SK-N-SH (cell line): ENCODE data around the gene FOCAD. TPM values are rescaled to one million over a fixed set of nuclear protein-coding genes. Genes with fewer than 3 reads are reported as not detected.

Experiments
- CTCF ChIA-PET: fragments of 300-600, 350-600 bp; formaldehyde crosslinking; extraction: SDS; loops from one replicate; lab custom pipeline; 2021; lab: Yijun Ruan, JAX
- POLR2A ChIA-PET: fragments of 350-600 bp; sonication (Branson Sonifier 250); formaldehyde crosslinking; extraction: SDS; loops from one replicate; lab custom pipeline; 2020; ENCODE audit warnings: antibody characterized with exemption, inconsistent platforms; lab: Yijun Ruan, JAX
- DNase-seq: peaks from one replicate; pipeline ENCODE4 v3.0.0; 2012
- H2AFZ ChIP-seq: fragments of 200-600 bp; sonication (generic); 2 replicates; pipeline ENCODE4 v1.8.1; 2016; ENCODE audit warnings: antibody characterized with exemption, mild to moderate bottlenecking, low read depth
- H3F3A ChIP-seq: fragments of 200-600 bp; sonication (generic); replicated peaks from 2 replicates; pipeline ENCODE3; 2016; ENCODE audit warnings: antibody characterized with exemption, mild to moderate bottlenecking; ENCODE audit not compliant: insufficient read depth
- H3K27ac ChIP-seq, 2 experiments: fragments of 200-500 bp in 1 of 2; fragments of 200-600 bp in 1 of 2; sonication (Bioruptor generic) in 1 of 2; sonication (generic), shearing (Covaris generic) in 1 of 2; 2 replicates each; pipeline versions ENCODE4 v1.5.1 to v1.6.1; 2014 to 2016; ENCODE audit warnings: low read depth in 2 of 2, inconsistent platforms in 1 of 2, low read length in 1 of 2, mild to moderate bottlenecking in 1 of 2, mixed read lengths in 1 of 2
- H3K27me3 ChIP-seq: fragments of 200-600 bp; sonication (generic), shearing (Covaris generic); 2 replicates; pipeline ENCODE4 v1.6.1; 2016; ENCODE audit warnings: mixed run types; ENCODE audit not compliant: insufficient read depth
- H3K36me3 ChIP-seq, 2 experiments: fragments of 200-500 bp in 1 of 2; fragments of 200-600 bp in 1 of 2; sonication (Bioruptor generic) in 1 of 2; sonication (generic) in 1 of 2; replicated peaks in 1 of 2; 2 replicates each; pipeline versions ENCODE3 to v1.5.1; 2014 to 2016; ENCODE audit warnings: low read length in 1 of 2, mild to moderate bottlenecking in 1 of 2; ENCODE audit not compliant: insufficient read depth in 2 of 2, control insufficient read depth in 1 of 2
- H3K4me1 ChIP-seq, 2 experiments: fragments of 200-500 bp in 1 of 2; fragments of 200-600 bp in 1 of 2; sonication (Bioruptor generic) in 1 of 2; sonication (generic), shearing (Covaris generic) in 1 of 2; 2 replicates each; pipeline versions ENCODE4 v1.5.1 to v1.6.1; 2014 to 2016; ENCODE audit warnings: low read depth in 1 of 2, low read length in 1 of 2, mixed run types in 1 of 2; ENCODE audit not compliant: insufficient read depth in 2 of 2, control insufficient read depth in 1 of 2
- H3K4me2 ChIP-seq: fragments of 200-600 bp; sonication (generic), shearing (Covaris generic); 2 replicates; pipeline ENCODE4 v1.6.1; 2017; ENCODE audit warnings: mixed run types
- H3K4me3 ChIP-seq, 2 experiments: fragments of 200-500 bp in 1 of 2; fragments of 200-600 bp in 1 of 2; sonication (Bioruptor generic) in 1 of 2; sonication (generic), shearing (Covaris generic) in 1 of 2; 2 replicates each; pipeline versions ENCODE4 v1.5.1 to v1.8.1; 2014 to 2016; ENCODE audit warnings: low read depth in 2 of 2, inconsistent platforms in 1 of 2, low read length in 1 of 2, mild to moderate bottlenecking in 1 of 2, mixed read lengths in 1 of 2, moderate library complexity in 1 of 2
- H3K79me2 ChIP-seq: fragments of 200-600 bp; sonication (generic); 2 replicates; pipeline ENCODE4 v1.8.1; 2017; ENCODE audit warnings: mild to moderate bottlenecking; ENCODE audit not compliant: insufficient read depth
- H3K9ac ChIP-seq: fragments of 200-600 bp; sonication (generic); 2 replicates; pipeline ENCODE4 v1.6.1; 2017; ENCODE audit warnings: mixed run types
- H3K9me2 ChIP-seq: fragments of 200-600 bp; sonication (generic); 2 replicates; pipeline ENCODE4 v1.6.1; 2017; ENCODE audit warnings: mixed run types
- H3K9me3 ChIP-seq: fragments of 200-600 bp; sonication (generic); 2 replicates; pipeline ENCODE4 v1.6.1; 2017; ENCODE audit warnings: mixed run types, mild to moderate bottlenecking, moderate library complexity
- H4K20me1 ChIP-seq: fragments of 200-600 bp; sonication (generic); 2 replicates; pipeline ENCODE4 v1.6.1; 2017; ENCODE audit warnings: mild to moderate bottlenecking, mixed run types; ENCODE audit not compliant: insufficient read depth
- CHD2 ChIP-seq: fragments of 150-350 bp; IDR thresholded peaks from 2 replicates; pipeline ENCODE4 v1.6.1; 2018; ENCODE audit warnings: low read length; ENCODE audit not compliant: partially characterized antibody
- EP300 ChIP-seq, 2 experiments: IDR thresholded peaks; 2 replicates each; pipeline versions ENCODE4 v1.4.0 to v1.6.1; 2012; ENCODE audit warnings: borderline replicate concordance in 1 of 2, low read depth in 1 of 2, low read length in 1 of 2
- FOXM1 ChIP-seq: IDR thresholded peaks from 2 replicates; pipeline ENCODE4 v1.4.0; 2012; ENCODE audit warnings: low read depth, mild to moderate bottlenecking
- GATA2 ChIP-seq: sonication (generic); formaldehyde crosslinking; IDR thresholded peaks from 2 replicates; pipeline ENCODE4 v1.5.0; 2020; ENCODE audit warnings: mild to moderate bottlenecking, missing genetic modification reagents
- JUND ChIP-seq: IDR thresholded peaks from 2 replicates; pipeline ENCODE4 v1.4.0; 2012
- MAX ChIP-seq: IDR thresholded peaks from 2 replicates; pipeline ENCODE4 v1.4.0; 2012; ENCODE audit warnings: low read depth
- MEF2A ChIP-seq: IDR thresholded peaks from 2 replicates; pipeline ENCODE4 v1.4.0; 2012; ENCODE audit warnings: low read depth, borderline replicate concordance
- NRF1 ChIP-seq: IDR thresholded peaks from 2 replicates; pipeline ENCODE4 v1.6.1; 2012; ENCODE audit warnings: low read depth, mild to moderate bottlenecking, low read length
- RAD21 ChIP-seq: IDR thresholded peaks from 2 replicates; pipeline ENCODE4 v1.6.1; 2012; ENCODE audit warnings: mild to moderate bottlenecking, low read length
- RCOR1 ChIP-seq: fragments of 150-350 bp; IDR thresholded peaks from 2 replicates; pipeline ENCODE4 v1.6.1; 2017; ENCODE audit warnings: antibody characterized with exemption, low read length
- REST ChIP-seq: IDR thresholded peaks from 2 replicates; pipeline ENCODE4 v1.6.1; 2012; ENCODE audit warnings: mild to moderate bottlenecking, low read depth, low read length, moderate library complexity
- RFX5 ChIP-seq: IDR thresholded peaks from 2 replicates; pipeline ENCODE4 v1.6.1; 2012; ENCODE audit warnings: mild to moderate bottlenecking, improper control_type of control experiment, low read length
- RXRA ChIP-seq: IDR thresholded peaks from 2 replicates; pipeline ENCODE4 v1.4.0; 2012; ENCODE audit warnings: low read depth, mild to moderate bottlenecking, borderline replicate concordance
- TAF1 ChIP-seq: IDR thresholded peaks from 2 replicates; pipeline ENCODE4 v1.6.1; 2012; ENCODE audit warnings: low read depth, mild to moderate bottlenecking, low read length, moderate library complexity, borderline replicate concordance
- TCF12 ChIP-seq: IDR thresholded peaks from 2 replicates; pipeline ENCODE4 v1.4.0; 2012
- TEAD4 ChIP-seq: IDR thresholded peaks from 2 replicates; pipeline ENCODE4 v1.4.0; 2012; ENCODE audit warnings: mild to moderate bottlenecking, borderline replicate concordance; ENCODE audit not compliant: insufficient read depth
- USF1 ChIP-seq: IDR thresholded peaks from 2 replicates; pipeline ENCODE4 v1.4.0; 2012; ENCODE audit warnings: low read depth, borderline replicate concordance
- ZBTB33 ChIP-seq: IDR thresholded peaks from 2 replicates; pipeline ENCODE4 v1.4.0; 2012; ENCODE audit warnings: low read depth, borderline replicate concordance
- WGBS: methylation state at CpG from one replicate; pipeline ENCODE4 v1.1.6; 2017; ENCODE audit warnings: low lambda C conversion rate; 5-methylcytosine and 5-hydroxymethylcytosine counted together
- polyA plus RNA-seq, 3 experiments: library from polyadenylated mRNA; depleted of rRNA; stranded (reverse); fragments of >200 nt; gene quantifications; 2 replicates each; pipeline ENCODE4 v1.2.3, GENCODE V29; 2012

FOCAD gene
- polyA plus RNA-seq, 1 of the 3 experiments (the other 2 are of a cell fraction), result 15.8 TPM

GRCh38 chr9:20650750-20651299 lies 33.2 kb upstream of the FOCAD start:
- 66% methylated on average over 4 of the region's 4 CpGs for WGBS
- no peaks in the 10 kb centered on the region for H3F3A ChIP-seq
- no peaks in the 10 kb centered on the region for H3K36me3 ChIP-seq
- no peak overlapping the region for H3K27ac ChIP-seq
- DNase-seq, result no peak
- ChIA-PET CTCF (interaction anchor here (1.4 to 1.6 kb wide), 3 partner anchors 23 to 26 kb away, joined by 3 to 6 read pairs (median 3); no protein-coding TSS in a partner anchor), POLR2A (no interaction called here)
- H2AFZ ChIP-seq, result no peak overlapping the region
- no peak overlapping the region for H3K4me3 ChIP-seq
- no peaks in the 10 kb centered on the region; a peak in 2 of 4 replicates for H3K4me1 ChIP-seq
- H4K20me1 ChIP-seq, result no peaks in the 10 kb centered on the region
- H3K9me2 ChIP-seq, result no peaks in the 10 kb centered on the region; the same call in 1 of the 2 replicates
- peaks cover 4% of the 10 kb centered on the region; the same call in 1 of the 2 replicates for H3K9me3 ChIP-seq
- no peaks in the 10 kb centered on the region for H3K27me3 ChIP-seq
- TF ChIP-seq JUND (no peak), USF1 (no peak), ZBTB33 (no peak), TAF1 (no peak), NRF1 (no peak), CHD2 (no peak), RFX5 (no peak), RCOR1 (no peak)
- no peak overlapping the region for H3K9ac ChIP-seq
- no peak overlapping the region for H3K4me2 ChIP-seq
- H3K79me2 ChIP-seq, result no peaks in the 10 kb centered on the region

- Histone ChIP-seq H3K9me2 (no peaks in the 10 kb centered on the region; the same call in 1 of the 2 replicates), H3K4me1 (no peaks in the 10 kb centered on the region; a peak in 2 of 4 replicates), H3K27me3 (no peaks in the 10 kb centered on the region), H3K9ac (no peak overlapping the region), H2AFZ (no peak overlapping the region), H3K4me3 (no peak overlapping the region), H3K9me3 (peaks cover 4% of the 10 kb centered on the region; the same call in 1 of the 2 replicates), H3K79me2 (no peaks in the 10 kb centered on the region), H3F3A (no peaks in the 10 kb centered on the region), H3K4me2 (no peak overlapping the region), H3K36me3 (no peaks in the 10 kb centered on the region), H4K20me1 (no peaks in the 10 kb centered on the region), H3K27ac (no peak overlapping the region)
- POLR2A ChIA-PET, result no interaction called here
- no peak for TF ChIP-seq JUND
- TF ChIP-seq RFX5, result no peak
- no peak for TF ChIP-seq MEF2A
- TF ChIP-seq EP300 (IDR thresholded peaks at IDR 0.05; ENCODE audit: borderline replicate concordance in 1 of 2, low read depth in 1 of 2, low read length in 1 of 2), result no peak
- TF ChIP-seq REST, result no peak
- no peak for TF ChIP-seq TCF12
- no peak for TF ChIP-seq RAD21
- TF ChIP-seq GATA2 (CRISPR knock-in tag), result no peak
- no peak for TF ChIP-seq FOXM1
- no peak for TF ChIP-seq TEAD4
- TF ChIP-seq RXRA, result no peak
- TF ChIP-seq MAX, result no peak
- CTCF ChIA-PET, result interaction anchor here (1.5 kb wide), 1 partner anchor 27 kb away, joined by 6 read pairs; no protein-coding TSS in a partner anchor
- 78% methylated on average over 4 of the region's 4 CpGs for WGBS
- no peak for DNase-seq
Observed at GRCh38 chr9:20651939-20652338, 32.1 kb upstream of the FOCAD start.
